ENCODE measurements around the gene KLHL40.

DNA sequence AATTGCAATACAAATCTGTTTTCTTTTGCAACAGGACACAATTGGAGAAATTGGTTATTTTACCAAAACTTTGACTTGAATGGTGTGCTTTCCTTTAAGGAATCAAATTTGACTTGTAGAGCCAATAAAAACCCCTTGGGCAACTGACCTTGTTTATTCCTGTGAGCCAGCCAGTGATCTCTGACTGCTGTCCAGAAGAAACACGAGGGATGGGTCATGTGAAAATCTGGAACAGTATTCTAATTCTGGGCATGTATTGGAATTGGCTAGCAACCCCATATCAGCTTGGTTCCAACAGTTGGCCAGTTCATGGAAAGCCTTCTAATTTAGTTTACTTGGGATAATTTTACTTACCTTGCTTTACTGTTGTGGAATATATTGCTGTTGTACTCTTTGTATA lies 36.4 kb downstream of the KLHL40 start:
- TF ChIP-seq CTCF (IDR thresholded peaks at IDR 0.05): no peak
- TF ChIP-seq POLR2A (IDR thresholded peaks at IDR 0.05; ENCODE audit: low read depth): no peak

Data from esophagus muscularis mucosa (tissue), 3 donors.